ENCODE measurements around the gene ADAMTSL3. TPM values are rescaled to one million over a fixed set of nuclear protein-coding genes. Genes with fewer than 3 reads are reported as not detected.

ADAMTSL3 gene
- total RNA-seq, 1 donor from 2014 or later: 0.67 TPM

DNA sequence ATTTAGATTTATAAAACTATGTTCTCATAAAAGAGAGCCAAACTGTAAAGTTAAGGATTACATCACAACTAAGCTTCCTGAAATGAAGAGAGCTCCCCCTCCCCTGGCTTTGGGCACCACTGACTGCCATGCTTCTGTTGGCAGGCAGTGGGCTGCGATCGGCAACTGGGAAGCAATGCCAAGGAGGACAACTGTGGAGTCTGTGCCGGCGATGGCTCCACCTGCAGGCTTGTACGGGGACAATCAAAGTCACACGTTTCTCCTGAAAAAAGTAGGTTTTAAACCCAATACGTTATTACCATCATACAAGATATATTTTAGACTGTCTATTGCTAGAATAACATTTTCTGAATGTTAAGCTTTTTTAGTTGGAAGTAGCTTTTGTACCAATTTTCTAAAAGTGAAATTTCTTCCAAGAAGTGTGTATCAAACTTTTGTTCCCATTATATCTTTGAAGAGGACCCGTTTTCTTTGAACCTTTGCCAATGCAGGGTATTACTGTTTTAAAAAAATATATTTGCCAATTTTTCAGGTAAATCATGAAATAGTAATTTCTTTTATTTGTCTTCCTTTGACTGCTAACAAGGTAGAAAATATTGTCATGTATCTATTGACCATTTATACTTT, 184.1 kb downstream of the ADAMTSL3 start:
- no peak for DNase-seq (ENCODE audit: low read depth)
- Histone ChIP-seq H3K36me3 (ENCODE audit: control insufficient read depth, insufficient read depth, low read length) (no peaks in the 10 kb centered on the region), H3K4me3 (ENCODE audit: low read depth, low read length) (no peak overlapping the region), H3K27me3 (ENCODE audit: control insufficient read depth, insufficient read depth, low read length) (no peaks in the 10 kb centered on the region)
- TF ChIP-seq, protein P1, sequence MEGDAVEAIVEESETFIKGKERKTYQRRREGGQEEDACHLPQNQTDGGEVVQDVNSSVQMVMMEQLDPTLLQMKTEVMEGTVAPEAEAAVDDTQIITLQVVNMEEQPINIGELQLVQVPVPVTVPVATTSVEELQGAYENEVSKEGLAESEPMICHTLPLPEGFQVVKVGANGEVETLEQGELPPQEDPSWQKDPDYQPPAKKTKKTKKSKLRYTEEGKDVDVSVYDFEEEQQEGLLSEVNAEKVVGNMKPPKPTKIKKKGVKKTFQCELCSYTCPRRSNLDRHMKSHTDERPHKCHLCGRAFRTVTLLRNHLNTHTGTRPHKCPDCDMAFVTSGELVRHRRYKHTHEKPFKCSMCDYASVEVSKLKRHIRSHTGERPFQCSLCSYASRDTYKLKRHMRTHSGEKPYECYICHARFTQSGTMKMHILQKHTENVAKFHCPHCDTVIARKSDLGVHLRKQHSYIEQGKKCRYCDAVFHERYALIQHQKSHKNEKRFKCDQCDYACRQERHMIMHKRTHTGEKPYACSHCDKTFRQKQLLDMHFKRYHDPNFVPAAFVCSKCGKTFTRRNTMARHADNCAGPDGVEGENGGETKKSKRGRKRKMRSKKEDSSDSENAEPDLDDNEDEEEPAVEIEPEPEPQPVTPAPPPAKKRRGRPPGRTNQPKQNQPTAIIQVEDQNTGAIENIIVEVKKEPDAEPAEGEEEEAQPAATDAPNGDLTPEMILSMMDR (IDR thresholded peaks at IDR 0.05; ENCODE audit: insufficient read depth, low read length, poor library complexity, severe bottlenecking): peak; percentile 75

DNA sequence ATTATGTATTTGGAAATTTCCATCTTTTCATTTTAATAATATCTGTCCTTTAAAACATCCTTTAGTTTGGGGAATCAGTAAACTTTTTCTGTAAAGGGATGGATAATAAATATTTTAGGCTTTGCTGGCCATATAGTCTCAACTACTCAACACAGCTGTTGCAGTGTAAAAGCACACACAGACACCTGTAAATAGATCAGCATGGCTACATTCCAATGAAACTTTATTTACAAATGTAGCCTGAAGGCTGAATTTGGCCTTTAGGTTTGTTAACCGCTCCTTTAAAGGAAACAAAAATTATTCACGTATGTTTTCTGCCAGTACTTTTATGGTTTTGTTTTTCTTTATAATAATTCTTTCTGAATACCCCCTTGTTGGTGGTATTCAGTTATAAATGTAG, 184.8 kb downstream of the ADAMTSL3 start:
- no peaks in the 10 kb centered on the region for H3K27me3 ChIP-seq (ENCODE audit: control insufficient read depth, insufficient read depth, low read length)
- H3K4me3 ChIP-seq (ENCODE audit: low read depth, low read length): no peak overlapping the region
- no peak for DNase-seq (ENCODE audit: low read depth)
- TF ChIP-seq, protein P1 (IDR thresholded peaks at IDR 0.05; ENCODE audit: insufficient read depth, low read length, poor library complexity, severe bottlenecking): no peak
- no peaks in the 10 kb centered on the region for H3K36me3 ChIP-seq (ENCODE audit: control insufficient read depth, insufficient read depth, low read length)

DNA sequence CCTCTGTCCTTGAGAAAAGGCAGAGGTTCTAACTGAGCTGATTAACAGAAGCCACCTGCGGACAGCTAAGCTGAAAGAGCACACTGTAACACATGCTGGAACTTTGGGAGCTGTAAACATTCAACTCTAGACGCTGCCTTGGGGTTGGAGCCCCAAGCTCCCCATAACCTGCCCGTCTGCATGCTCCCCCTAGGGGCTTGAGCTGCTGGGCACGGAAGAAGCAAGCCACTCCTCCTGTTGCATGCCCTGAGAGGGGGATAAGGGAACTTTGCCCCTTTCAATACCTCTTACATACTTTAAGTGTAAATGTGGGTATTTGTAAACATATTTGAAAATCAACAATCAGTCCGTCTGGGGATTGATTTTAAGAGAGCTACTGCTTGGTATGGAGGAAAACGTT, 188.4 kb downstream of the ADAMTSL3 start:
- TF ChIP-seq, protein P1 (IDR thresholded peaks at IDR 0.05; ENCODE audit: insufficient read depth, low read length, poor library complexity, severe bottlenecking): no peak
- no peaks in the 10 kb centered on the region for H3K27me3 ChIP-seq (ENCODE audit: control insufficient read depth, insufficient read depth, low read length)

DNA sequence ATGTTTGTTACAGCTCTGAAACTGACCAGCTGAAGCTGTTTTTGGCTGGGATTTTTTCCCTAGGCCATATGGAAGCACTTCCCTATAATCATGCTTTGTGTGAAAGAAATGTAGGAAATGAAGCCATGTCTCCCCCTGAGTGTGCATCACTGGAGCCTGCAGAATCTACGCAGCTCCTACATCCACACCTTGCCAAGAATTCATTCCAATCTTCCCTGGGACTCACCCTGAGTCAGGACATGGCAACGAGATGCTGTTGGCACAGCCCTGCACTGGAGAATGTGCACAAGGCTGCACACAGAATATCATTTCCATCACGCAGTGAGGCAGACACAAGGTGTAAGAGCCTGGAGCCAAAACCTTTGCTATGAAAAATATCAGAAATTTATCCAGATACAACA, 189.5 kb downstream of the ADAMTSL3 start:
- H3K36me3 ChIP-seq (ENCODE audit: control insufficient read depth, insufficient read depth, low read length): no peaks in the 10 kb centered on the region
- no peak overlapping the region for H3K4me3 ChIP-seq (ENCODE audit: low read depth, low read length)
- no peak for DNase-seq (ENCODE audit: low read depth)
- TF ChIP-seq, protein P1 (IDR thresholded peaks at IDR 0.05; ENCODE audit: insufficient read depth, low read length, poor library complexity, severe bottlenecking): no peak
- no peaks in the 10 kb centered on the region for H3K27me3 ChIP-seq (ENCODE audit: control insufficient read depth, insufficient read depth, low read length)

More for the DNA sequence above, 188.4 kb downstream of the ADAMTSL3 start:
- H3K36me3 ChIP-seq (ENCODE audit: control insufficient read depth, insufficient read depth, low read length): no peaks in the 10 kb centered on the region
- DNase-seq (ENCODE audit: low read depth): no peak
- H3K4me3 ChIP-seq (ENCODE audit: low read depth, low read length): no peak overlapping the region

DNA sequence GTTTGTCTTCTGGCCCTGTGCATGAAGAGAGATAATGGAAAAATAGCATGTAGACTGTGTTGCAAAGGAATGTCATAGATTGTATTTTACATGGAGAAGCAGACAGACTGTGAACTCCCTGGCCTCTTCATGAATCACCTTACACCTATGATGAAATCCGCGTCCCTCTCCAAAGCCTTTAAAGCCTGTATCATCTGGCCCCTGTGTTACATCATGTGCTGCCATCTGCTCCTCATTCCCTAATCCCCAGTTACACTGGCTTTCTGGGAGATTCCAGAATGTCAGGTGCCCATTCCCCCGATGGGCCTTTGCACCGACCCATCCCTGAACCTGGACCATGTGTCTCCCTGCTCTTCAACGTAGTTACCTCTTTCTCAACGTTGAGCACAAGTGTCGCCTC, 190.8 kb downstream of the ADAMTSL3 start:
- Histone ChIP-seq H3K4me3 (ENCODE audit: low read depth, low read length) (no peak overlapping the region), H3K27me3 (ENCODE audit: control insufficient read depth, insufficient read depth, low read length) (no peaks in the 10 kb centered on the region), H3K36me3 (ENCODE audit: control insufficient read depth, insufficient read depth, low read length) (no peaks in the 10 kb centered on the region)
- no peak for DNase-seq (ENCODE audit: low read depth)
- TF ChIP-seq, protein P1 (IDR thresholded peaks at IDR 0.05; ENCODE audit: insufficient read depth, low read length, poor library complexity, severe bottlenecking): no peak

DNA sequence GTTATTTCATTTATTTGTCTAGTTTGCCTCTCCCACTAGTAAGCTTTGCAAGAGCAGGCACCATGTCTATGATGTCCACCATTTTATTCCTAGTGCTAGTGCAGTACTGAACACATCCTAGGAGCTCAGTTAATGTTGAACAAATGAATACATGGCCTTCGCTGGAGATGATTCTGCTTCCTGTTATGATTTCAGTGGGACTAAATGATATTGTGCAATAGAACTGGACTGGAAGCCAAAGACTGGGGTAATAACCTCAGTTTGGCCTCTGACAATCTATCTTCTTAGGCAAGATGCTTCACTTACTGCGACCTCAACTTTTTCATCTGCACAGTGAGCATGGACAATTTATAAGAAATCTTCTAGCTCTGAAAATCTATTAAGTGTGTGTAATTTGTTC, 191.3 kb downstream of the ADAMTSL3 start:
- no peak overlapping the region for H3K4me3 ChIP-seq (ENCODE audit: low read depth, low read length)
- no peaks in the 10 kb centered on the region for H3K36me3 ChIP-seq (ENCODE audit: control insufficient read depth, insufficient read depth, low read length)
- no peak for DNase-seq (ENCODE audit: low read depth)
- H3K27me3 ChIP-seq (ENCODE audit: control insufficient read depth, insufficient read depth, low read length): no peaks in the 10 kb centered on the region
- TF ChIP-seq, protein P1 (IDR thresholded peaks at IDR 0.05; ENCODE audit: insufficient read depth, low read length, poor library complexity, severe bottlenecking): no peak
